ENCODE data around the gene TTC34. TPM values are rescaled to one million over a fixed set of nuclear protein-coding genes. Genes with fewer than 3 reads are reported as not detected.

The TTC34 gene
- total and polyA plus RNA-seq, 2 experiments from 2014 or later = 0.08 to 0.35 TPM

DNA sequence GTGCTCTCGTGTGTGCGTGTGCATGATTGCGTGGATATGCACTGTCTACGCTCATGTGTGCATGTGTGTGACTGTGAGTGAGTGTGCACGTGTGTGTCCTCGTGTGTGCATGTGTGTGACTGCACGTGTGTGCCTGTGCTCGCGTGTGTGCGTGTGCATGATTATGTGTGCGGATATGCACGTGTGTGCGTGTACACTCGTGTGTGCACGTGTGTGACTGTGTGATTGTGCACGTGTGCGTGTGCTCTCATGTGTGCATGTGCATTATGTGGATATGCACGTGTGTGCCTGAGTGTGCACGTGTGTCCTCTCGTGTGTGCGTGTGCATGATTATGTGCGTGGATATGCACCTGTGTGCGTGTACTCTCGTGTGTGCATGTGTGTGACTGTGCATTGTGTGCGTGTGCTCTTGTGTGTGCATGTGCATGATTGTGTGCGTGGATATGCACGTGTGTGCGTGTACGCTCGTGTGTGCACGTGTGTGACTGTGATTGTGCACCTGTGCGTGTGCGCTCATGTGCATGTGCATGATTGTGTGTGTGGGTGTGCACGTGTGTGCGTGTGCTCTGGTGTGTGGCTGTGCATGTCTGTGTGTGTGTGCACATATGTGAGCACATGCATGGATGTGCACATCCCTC is 170.9 kb downstream of the TTC34 start:
- Histone ChIP-seq H3K4me1 (ENCODE audit: insufficient read depth) (peaks cover 11% of the 10 kb centered on the region), H3K4me2 (no peak overlapping the region), H4K20me1 (replicated peaks; ENCODE audit: insufficient read depth) (no peaks in the 10 kb centered on the region), H3K9me2 (ENCODE audit: insufficient read depth) (no peaks in the 10 kb centered on the region), H3K4me3 (no peak overlapping the region), H3K36me3 (ENCODE audit: insufficient read depth) (no peaks in the 10 kb centered on the region), H2AFZ (no peak overlapping the region), H3K27me3 (ENCODE audit: insufficient read depth) (peaks cover 47% of the 10 kb centered on the region), H3F3A (replicated peaks; ENCODE audit: low read depth) (peaks cover 10% of the 10 kb centered on the region; the same call in 1 of the 2 replicates), H3K27ac (ENCODE audit: low read depth) (no peak overlapping the region), H3K79me2 (replicated peaks; ENCODE audit: insufficient read depth) (no peaks in the 10 kb centered on the region)
- ATAC-seq (no peak), DNase-seq (ENCODE audit: low spot score) (no peak)
- H3K4me3 Mint-ChIP-seq = peak overlapping the region; percentile 41; the same call in 2 of the 3 replicates
- H3K27me3 Mint-ChIP-seq (ENCODE audit: insufficient read depth, low read depth, poor library complexity) = peaks cover 51% of the 10 kb centered on the region
- TF ChIP-seq CREB1 (CRISPR knock-in tag; IDR thresholded peaks at IDR 0.05; ENCODE audit: low read depth) (no peak), EZH2phosphoT487 (IDR thresholded peaks at IDR 0.05; ENCODE audit: unreplicated experiment) (no peak), STAT1 (IDR thresholded peaks at IDR 0.05; ENCODE audit: unreplicated experiment) (no peak), POLR2AphosphoS5 (IDR thresholded peaks at IDR 0.05; ENCODE audit: low read depth) (no peak), EZH2 (IDR thresholded peaks at IDR 0.05; ENCODE audit: low read depth, unreplicated experiment) (no peak), ZNF331 (CRISPR knock-in tag; IDR thresholded peaks at IDR 0.05; ENCODE audit: low read depth) (no peak)
- TF ChIP-seq, protein P1, sequence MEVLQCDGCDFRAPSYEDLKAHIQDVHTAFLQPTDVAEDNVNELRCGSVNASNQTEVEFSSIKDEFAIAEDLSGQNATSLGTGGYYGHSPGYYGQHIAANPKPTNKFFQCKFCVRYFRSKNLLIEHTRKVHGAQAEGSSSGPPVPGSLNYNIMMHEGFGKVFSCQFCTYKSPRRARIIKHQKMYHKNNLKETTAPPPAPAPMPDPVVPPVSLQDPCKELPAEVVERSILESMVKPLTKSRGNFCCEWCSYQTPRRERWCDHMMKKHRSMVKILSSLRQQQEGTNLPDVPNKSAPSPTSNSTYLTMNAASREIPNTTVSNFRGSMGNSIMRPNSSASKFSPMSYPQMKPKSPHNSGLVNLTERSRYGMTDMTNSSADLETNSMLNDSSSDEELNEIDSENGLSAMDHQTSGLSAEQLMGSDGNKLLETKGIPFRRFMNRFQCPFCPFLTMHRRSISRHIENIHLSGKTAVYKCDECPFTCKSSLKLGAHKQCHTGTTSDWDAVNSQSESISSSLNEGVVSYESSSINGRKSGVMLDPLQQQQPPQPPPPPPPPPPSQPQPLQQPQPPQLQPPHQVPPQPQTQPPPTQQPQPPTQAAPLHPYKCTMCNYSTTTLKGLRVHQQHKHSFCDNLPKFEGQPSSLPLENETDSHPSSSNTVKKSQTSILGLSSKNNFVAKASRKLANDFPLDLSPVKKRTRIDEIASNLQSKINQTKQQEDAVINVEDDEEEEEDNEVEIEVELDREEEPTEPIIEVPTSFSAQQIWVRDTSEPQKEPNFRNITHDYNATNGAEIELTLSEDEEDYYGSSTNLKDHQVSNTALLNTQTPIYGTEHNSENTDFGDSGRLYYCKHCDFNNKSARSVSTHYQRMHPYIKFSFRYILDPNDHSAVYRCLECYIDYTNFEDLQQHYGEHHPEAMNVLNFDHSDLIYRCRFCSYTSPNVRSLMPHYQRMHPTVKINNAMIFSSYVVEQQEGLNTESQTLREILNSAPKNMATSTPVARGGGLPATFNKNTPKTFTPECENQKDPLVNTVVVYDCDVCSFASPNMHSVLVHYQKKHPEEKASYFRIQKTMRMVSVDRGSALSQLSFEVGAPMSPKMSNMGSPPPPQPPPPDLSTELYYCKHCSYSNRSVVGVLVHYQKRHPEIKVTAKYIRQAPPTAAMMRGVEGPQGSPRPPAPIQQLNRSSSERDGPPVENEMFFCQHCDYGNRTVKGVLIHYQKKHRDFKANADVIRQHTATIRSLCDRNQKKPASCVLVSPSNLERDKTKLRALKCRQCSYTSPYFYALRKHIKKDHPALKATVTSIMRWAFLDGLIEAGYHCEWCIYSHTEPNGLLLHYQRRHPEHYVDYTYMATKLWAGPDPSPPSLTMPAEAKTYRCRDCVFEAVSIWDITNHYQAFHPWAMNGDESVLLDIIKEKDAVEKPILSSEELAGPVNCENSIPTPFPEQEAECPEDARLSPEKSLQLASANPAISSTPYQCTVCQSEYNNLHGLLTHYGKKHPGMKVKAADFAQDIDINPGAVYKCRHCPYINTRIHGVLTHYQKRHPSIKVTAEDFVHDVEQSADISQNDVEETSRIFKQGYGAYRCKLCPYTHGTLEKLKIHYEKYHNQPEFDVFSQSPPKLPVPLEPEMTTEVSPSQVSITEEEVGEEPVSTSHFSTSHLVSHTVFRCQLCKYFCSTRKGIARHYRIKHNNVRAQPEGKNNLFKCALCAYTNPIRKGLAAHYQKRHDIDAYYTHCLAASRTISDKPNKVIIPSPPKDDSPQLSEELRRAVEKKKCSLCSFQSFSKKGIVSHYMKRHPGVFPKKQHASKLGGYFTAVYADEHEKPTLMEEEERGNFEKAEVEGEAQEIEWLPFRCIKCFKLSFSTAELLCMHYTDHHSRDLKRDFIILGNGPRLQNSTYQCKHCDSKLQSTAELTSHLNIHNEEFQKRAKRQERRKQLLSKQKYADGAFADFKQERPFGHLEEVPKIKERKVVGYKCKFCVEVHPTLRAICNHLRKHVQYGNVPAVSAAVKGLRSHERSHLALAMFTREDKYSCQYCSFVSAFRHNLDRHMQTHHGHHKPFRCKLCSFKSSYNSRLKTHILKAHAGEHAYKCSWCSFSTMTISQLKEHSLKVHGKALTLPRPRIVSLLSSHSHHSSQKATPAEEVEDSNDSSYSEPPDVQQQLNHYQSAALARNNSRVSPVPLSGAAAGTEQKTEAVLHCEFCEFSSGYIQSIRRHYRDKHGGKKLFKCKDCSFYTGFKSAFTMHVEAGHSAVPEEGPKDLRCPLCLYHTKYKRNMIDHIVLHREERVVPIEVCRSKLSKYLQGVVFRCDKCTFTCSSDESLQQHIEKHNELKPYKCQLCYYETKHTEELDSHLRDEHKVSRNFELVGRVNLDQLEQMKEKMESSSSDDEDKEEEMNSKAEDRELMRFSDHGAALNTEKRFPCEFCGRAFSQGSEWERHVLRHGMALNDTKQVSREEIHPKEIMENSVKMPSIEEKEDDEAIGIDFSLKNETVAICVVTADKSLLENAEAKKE (CRISPR knock-in tag; IDR thresholded peaks at IDR 0.05) = no peak
- TF ChIP-seq, protein P2, sequence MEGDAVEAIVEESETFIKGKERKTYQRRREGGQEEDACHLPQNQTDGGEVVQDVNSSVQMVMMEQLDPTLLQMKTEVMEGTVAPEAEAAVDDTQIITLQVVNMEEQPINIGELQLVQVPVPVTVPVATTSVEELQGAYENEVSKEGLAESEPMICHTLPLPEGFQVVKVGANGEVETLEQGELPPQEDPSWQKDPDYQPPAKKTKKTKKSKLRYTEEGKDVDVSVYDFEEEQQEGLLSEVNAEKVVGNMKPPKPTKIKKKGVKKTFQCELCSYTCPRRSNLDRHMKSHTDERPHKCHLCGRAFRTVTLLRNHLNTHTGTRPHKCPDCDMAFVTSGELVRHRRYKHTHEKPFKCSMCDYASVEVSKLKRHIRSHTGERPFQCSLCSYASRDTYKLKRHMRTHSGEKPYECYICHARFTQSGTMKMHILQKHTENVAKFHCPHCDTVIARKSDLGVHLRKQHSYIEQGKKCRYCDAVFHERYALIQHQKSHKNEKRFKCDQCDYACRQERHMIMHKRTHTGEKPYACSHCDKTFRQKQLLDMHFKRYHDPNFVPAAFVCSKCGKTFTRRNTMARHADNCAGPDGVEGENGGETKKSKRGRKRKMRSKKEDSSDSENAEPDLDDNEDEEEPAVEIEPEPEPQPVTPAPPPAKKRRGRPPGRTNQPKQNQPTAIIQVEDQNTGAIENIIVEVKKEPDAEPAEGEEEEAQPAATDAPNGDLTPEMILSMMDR (conservative IDR thresholded peaks at IDR 0.05; ENCODE audit: low read depth in 2 of 2) = no peak
- TF ChIP-seq, protein P3, sequence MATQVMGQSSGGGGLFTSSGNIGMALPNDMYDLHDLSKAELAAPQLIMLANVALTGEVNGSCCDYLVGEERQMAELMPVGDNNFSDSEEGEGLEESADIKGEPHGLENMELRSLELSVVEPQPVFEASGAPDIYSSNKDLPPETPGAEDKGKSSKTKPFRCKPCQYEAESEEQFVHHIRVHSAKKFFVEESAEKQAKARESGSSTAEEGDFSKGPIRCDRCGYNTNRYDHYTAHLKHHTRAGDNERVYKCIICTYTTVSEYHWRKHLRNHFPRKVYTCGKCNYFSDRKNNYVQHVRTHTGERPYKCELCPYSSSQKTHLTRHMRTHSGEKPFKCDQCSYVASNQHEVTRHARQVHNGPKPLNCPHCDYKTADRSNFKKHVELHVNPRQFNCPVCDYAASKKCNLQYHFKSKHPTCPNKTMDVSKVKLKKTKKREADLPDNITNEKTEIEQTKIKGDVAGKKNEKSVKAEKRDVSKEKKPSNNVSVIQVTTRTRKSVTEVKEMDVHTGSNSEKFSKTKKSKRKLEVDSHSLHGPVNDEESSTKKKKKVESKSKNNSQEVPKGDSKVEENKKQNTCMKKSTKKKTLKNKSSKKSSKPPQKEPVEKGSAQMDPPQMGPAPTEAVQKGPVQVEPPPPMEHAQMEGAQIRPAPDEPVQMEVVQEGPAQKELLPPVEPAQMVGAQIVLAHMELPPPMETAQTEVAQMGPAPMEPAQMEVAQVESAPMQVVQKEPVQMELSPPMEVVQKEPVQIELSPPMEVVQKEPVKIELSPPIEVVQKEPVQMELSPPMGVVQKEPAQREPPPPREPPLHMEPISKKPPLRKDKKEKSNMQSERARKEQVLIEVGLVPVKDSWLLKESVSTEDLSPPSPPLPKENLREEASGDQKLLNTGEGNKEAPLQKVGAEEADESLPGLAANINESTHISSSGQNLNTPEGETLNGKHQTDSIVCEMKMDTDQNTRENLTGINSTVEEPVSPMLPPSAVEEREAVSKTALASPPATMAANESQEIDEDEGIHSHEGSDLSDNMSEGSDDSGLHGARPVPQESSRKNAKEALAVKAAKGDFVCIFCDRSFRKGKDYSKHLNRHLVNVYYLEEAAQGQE (IDR thresholded peaks at IDR 0.05; ENCODE audit: unreplicated experiment) = no peak
- H3K4me1 Mint-ChIP-seq = peaks cover 18% of the 10 kb centered on the region
- no peak overlapping the region; the same call in 1 of the 2 replicates for H3K27ac Mint-ChIP-seq
- peaks cover 11% of the 10 kb centered on the region for H3K9me3 Mint-ChIP-seq
- no peaks in the 10 kb centered on the region for H3K36me3 Mint-ChIP-seq (ENCODE audit: low read depth)
